OCI-LY1 (cell line): ENCODE measurements around the gene SP100.

Source experiments
- H2AFZ ChIP-seq: fragments of 200-600 bp; sonication (generic), shearing (Covaris generic); 2 replicates; pipeline ENCODE4 v1.6.0; 2014; ENCODE audit warnings: antibody characterized with exemption, mild to moderate bottlenecking, low read length
- H3F3A ChIP-seq: fragments of 200-600 bp; sonication (generic), shearing (Covaris generic); 2 replicates; pipeline ENCODE4 v1.6.0; 2014; ENCODE audit warnings: mild to moderate bottlenecking, antibody characterized with exemption, low read length, moderate library complexity; ENCODE audit not compliant: insufficient read depth
- H3K27ac ChIP-seq: fragments of 200-600 bp; sonication (generic); 2 replicates; pipeline ENCODE4 v1.5.1; 2014; ENCODE audit warnings: low read length, mixed run types, mild to moderate bottlenecking, low read depth; ENCODE audit not compliant: poor library complexity, severe bottlenecking
- H3K27me3 ChIP-seq: fragments of 200-600 bp; sonication (generic); 2 replicates; pipeline ENCODE4 v1.6.0; 2014; ENCODE audit warnings: antibody characterized with exemption, mild to moderate bottlenecking, low read length, moderate library complexity; ENCODE audit not compliant: insufficient read depth
- H3K36me3 ChIP-seq: fragments of 200-600 bp; sonication (generic); 2 replicates; pipeline ENCODE4 v1.6.1; 2014; ENCODE audit warnings: mild to moderate bottlenecking, antibody characterized with exemption, low read length, moderate library complexity, mixed read lengths; ENCODE audit not compliant: insufficient read depth
- H3K4me1 ChIP-seq: fragments of 200-600 bp; sonication (generic); 2 replicates; pipeline ENCODE4 v1.5.1; 2014; ENCODE audit warnings: mild to moderate bottlenecking, low read length, moderate library complexity; ENCODE audit not compliant: insufficient read depth, severe bottlenecking
- H3K4me2 ChIP-seq: fragments of 200-600 bp; sonication (generic), shearing (Covaris generic); 2 replicates; pipeline ENCODE4 v1.6.1; 2014; ENCODE audit warnings: low read length
- H3K4me3 ChIP-seq: fragments of 200-600 bp; sonication (generic); 2 replicates; pipeline ENCODE4 v1.5.1; 2014; ENCODE audit warnings: low read length, low read depth, mild to moderate bottlenecking, mixed read lengths; ENCODE audit not compliant: poor library complexity, severe bottlenecking
- H3K79me2 ChIP-seq: fragments of 200-600 bp; shearing (Covaris generic); 2 replicates; pipeline ENCODE4 v1.6.1; 2016; ENCODE audit warnings: mixed run types, low read length, mixed read lengths; ENCODE audit not compliant: insufficient read depth
- H3K9ac ChIP-seq: fragments of 200-600 bp; sonication (generic), shearing (Covaris generic); 2 replicates; pipeline ENCODE4 v1.6.1; 2014; ENCODE audit warnings: mild to moderate bottlenecking, low read length, mixed read lengths
- H3K9me2 ChIP-seq: fragments of 200-600 bp; sonication (generic), shearing (Covaris generic); 2 replicates; pipeline ENCODE4 v1.6.1; 2014; ENCODE audit warnings: low read depth, mild to moderate bottlenecking, low read length, mixed read lengths
- H3K9me3 ChIP-seq: fragments of 200-600 bp; shearing (Covaris generic); 2 replicates; pipeline ENCODE4 v1.6.1; 2014; ENCODE audit warnings: low read length, mixed read lengths
- H4K20me1 ChIP-seq: fragments of 200-600 bp; sonication (generic), shearing (Covaris generic); 2 replicates; pipeline ENCODE4 v1.6.0; 2016; ENCODE audit warnings: mild to moderate bottlenecking, low read length; ENCODE audit not compliant: insufficient read depth
- EZH2 ChIP-seq: fragments of 200-600 bp; sonication (generic), shearing (Covaris generic); IDR thresholded peaks from 2 replicates; pipeline ENCODE4 v1.8.0; 2017; ENCODE audit warnings: borderline replicate concordance, mixed run types, mild to moderate bottlenecking, antibody characterized with exemption, low read length, moderate library complexity, mixed read lengths
- TF ChIP-seq, protein P1 (sequence below): fragments of 200-600 bp; sonication (generic), shearing (Covaris generic); IDR thresholded peaks from 2 replicates; pipeline ENCODE4 v1.5.1; 2017; ENCODE audit warnings: mild to moderate bottlenecking, antibody characterized with exemption, low read length, moderate library complexity, mixed read lengths

SP100 gene

DNA sequence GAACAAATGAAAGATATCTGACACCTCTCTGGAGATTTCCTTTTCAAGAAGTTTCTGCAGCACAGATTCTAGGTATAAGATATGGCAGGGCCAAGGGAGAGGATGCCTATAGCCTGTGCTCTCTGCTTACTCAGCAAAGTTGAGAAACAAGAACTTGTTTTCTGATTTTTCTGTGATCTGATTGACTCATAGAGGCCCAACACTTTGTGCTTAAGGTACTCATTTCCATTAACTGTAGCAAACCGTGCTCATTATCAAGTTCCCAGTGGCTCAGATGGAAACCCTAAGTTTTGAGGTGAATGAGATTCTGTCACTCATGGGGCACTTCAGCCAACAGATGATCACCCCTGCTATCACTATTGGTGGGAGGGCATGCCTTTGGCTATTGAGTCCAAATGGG, 124.3 kb downstream of the SP100 start:
- Histone ChIP-seq H3K36me3 (peaks cover 16% of the 10 kb centered on the region), H3K4me1 (peaks cover 10% of the 10 kb centered on the region)

DNA sequence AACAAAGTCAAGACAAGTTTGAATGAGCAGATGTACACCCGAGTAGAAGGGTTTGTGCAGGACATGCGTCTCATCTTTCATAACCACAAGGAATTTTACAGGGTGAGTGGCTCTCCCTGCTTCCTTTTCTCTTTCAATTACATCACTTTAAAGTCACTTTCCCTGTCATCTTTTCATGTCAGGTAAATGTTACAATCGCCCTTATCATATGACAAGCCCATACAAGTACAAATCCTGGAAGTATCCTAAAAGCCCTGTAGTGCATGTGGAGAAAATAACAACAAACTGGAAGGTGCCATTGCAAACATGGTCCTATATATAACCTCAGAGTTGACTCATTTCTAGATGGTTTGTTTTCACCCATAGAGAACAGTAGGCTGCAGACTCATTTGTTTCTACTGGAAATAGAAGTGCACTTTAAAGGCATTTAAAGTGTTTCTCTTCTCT, 126.0 kb downstream of the SP100 start:
- H3K4me2 ChIP-seq = no peak overlapping the region

More for the DNA sequence above, 124.3 kb downstream of the SP100 start:
- Histone ChIP-seq H3K4me2 (no peak overlapping the region), H3K9me2 (no peaks in the 10 kb centered on the region), H3K79me2 (no peaks in the 10 kb centered on the region), H3K27ac (no peak overlapping the region), H3K9ac (no peak overlapping the region), H3K9me3 (no peaks in the 10 kb centered on the region), H3K27me3 (no peaks in the 10 kb centered on the region), H3F3A (no peaks in the 10 kb centered on the region), H3K4me3 (no peak overlapping the region), H4K20me1 (no peaks in the 10 kb centered on the region), H2AFZ (no peak overlapping the region)
- TF ChIP-seq EZH2 = no peak
- TF ChIP-seq, protein P1, sequence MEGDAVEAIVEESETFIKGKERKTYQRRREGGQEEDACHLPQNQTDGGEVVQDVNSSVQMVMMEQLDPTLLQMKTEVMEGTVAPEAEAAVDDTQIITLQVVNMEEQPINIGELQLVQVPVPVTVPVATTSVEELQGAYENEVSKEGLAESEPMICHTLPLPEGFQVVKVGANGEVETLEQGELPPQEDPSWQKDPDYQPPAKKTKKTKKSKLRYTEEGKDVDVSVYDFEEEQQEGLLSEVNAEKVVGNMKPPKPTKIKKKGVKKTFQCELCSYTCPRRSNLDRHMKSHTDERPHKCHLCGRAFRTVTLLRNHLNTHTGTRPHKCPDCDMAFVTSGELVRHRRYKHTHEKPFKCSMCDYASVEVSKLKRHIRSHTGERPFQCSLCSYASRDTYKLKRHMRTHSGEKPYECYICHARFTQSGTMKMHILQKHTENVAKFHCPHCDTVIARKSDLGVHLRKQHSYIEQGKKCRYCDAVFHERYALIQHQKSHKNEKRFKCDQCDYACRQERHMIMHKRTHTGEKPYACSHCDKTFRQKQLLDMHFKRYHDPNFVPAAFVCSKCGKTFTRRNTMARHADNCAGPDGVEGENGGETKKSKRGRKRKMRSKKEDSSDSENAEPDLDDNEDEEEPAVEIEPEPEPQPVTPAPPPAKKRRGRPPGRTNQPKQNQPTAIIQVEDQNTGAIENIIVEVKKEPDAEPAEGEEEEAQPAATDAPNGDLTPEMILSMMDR = no peak

DNA sequence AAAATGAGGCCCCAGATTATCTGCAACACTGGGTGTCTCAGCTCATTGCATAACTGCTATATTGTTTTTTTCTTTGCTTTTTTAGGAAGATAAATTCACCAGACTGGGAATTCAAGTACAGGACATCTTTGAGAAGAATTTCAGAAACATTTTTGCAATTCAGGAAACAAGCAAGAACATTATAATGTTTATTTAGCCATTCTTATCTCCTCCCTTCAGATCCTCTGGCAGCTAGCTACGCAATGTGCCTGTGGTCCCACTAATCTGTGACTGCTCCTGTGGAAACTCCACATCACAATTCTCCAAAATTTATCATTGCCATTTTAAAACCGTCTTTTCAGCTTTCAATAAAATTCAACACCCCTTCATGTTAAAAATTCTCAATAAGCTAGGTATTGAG, 126.8 kb downstream of the SP100 start:
- no peaks in the 10 kb centered on the region for H3K9me3 ChIP-seq
- H3K27ac ChIP-seq = no peak overlapping the region
- H3F3A ChIP-seq = no peaks in the 10 kb centered on the region
- H3K9me2 ChIP-seq = no peaks in the 10 kb centered on the region
- no peaks in the 10 kb centered on the region for H4K20me1 ChIP-seq
- no peaks in the 10 kb centered on the region for H3K27me3 ChIP-seq
- no peaks in the 10 kb centered on the region for H3K79me2 ChIP-seq
- H3K4me3 ChIP-seq = no peak overlapping the region
- H3K9ac ChIP-seq = no peak overlapping the region
- TF ChIP-seq EZH2 = no peak
- TF ChIP-seq, protein P1 = no peak
- H3K4me2 ChIP-seq = no peak overlapping the region
- H2AFZ ChIP-seq = no peak overlapping the region
- H3K36me3 ChIP-seq = peaks cover 16% of the 10 kb centered on the region
- peaks cover under 1% of the 10 kb centered on the region for H3K4me1 ChIP-seq

More for the DNA sequence above, 126.0 kb downstream of the SP100 start:
- Histone ChIP-seq H3F3A (no peaks in the 10 kb centered on the region), H3K9me3 (no peaks in the 10 kb centered on the region), H3K9ac (no peak overlapping the region), H3K36me3 (peaks cover 16% of the 10 kb centered on the region), H3K79me2 (no peaks in the 10 kb centered on the region), H4K20me1 (no peaks in the 10 kb centered on the region), H3K27me3 (no peaks in the 10 kb centered on the region), H3K9me2 (no peaks in the 10 kb centered on the region), H3K4me1 (peaks cover 8% of the 10 kb centered on the region), H3K4me3 (no peak overlapping the region), H2AFZ (no peak overlapping the region), H3K27ac (no peak overlapping the region)
- TF ChIP-seq, protein P1 = no peak
- TF ChIP-seq EZH2 = no peak
